PC-3 (cell line): Measurements from ENCODE around the gene HLA-G. TPM values are rescaled to one million over a fixed set of nuclear protein-coding genes. Genes with fewer than 3 reads are reported as not detected.

ENCODE experiments used
- ATAC-seq: fragments of 200-7000 bp; cut with Tn5 transposase; 2 replicates; pipeline ENCODE4 v1.9.1; 2020; ENCODE audit warnings: mild to moderate bottlenecking, moderate library complexity
- BruUV-seq: library from RNA; stranded (reverse); fragments of 400-500 nt; replicated peaks from 2 replicates; lab custom pipeline; 2021; lab: Mats Ljungman, UMichigan
- CTCF ChIA-PET: fragments of 300-600 bp; sonication (Branson Sonifier 250); formaldehyde crosslinking; loops from one replicate; lab custom pipeline; 2022; ENCODE audit warnings: antibody characterized with exemption; lab: Charles Lee
- POLR2A ChIA-PET: fragments of 300-600 bp; sonication (Branson Sonifier 250); formaldehyde crosslinking; loops from one replicate; lab custom pipeline; 2022; ENCODE audit warnings: antibody characterized with exemption; ENCODE audit not compliant: unreplicated experiment; lab: Charles Lee
- DNase-seq: peaks from one replicate; pipeline ENCODE4 v3.0.0-alpha.2; 2015
- H2AFZ ChIP-seq: fragments of 300-600 bp; sonication (generic); 2 replicates; pipeline ENCODE4 v1.6.0; 2016; ENCODE audit warnings: antibody characterized with exemption, low read length
- H3F3A ChIP-seq: fragments of 300-600 bp; sonication (generic); one replicate; pipeline ENCODE4 v1.6.0; 2017; ENCODE audit warnings: antibody characterized with exemption, low read length, control low read depth, mild to moderate bottlenecking; ENCODE audit not compliant: unreplicated experiment
- H3K27ac ChIP-seq: fragments of 300-600 bp; sonication (generic); 2 replicates; pipeline ENCODE4 v1.5.1; 2016; ENCODE audit warnings: mild to moderate bottlenecking, low read length
- H3K27me3 ChIP-seq: fragments of 300-600 bp; sonication (generic); 2 replicates; pipeline ENCODE4 v1.6.1; 2016; ENCODE audit warnings: low read length, mixed read lengths
- H3K36me3 ChIP-seq: fragments of 300-600 bp; sonication (generic); 2 replicates; pipeline ENCODE4 v1.6.1; 2016; ENCODE audit warnings: low read depth, mixed run types, low read length, mixed read lengths
- H3K4me1 ChIP-seq: fragments of 300-600 bp; sonication (generic); 2 replicates; pipeline ENCODE4 v1.5.1; 2016; ENCODE audit warnings: low read length; ENCODE audit not compliant: insufficient read depth
- H3K4me2 ChIP-seq: fragments of 300-600 bp; sonication (generic); 2 replicates; pipeline ENCODE4 v1.6.0; 2016; ENCODE audit warnings: low read length
- H3K4me3 ChIP-seq: fragments of 300-600 bp; sonication (generic); 2 replicates; pipeline ENCODE4 v1.5.1; 2016; ENCODE audit warnings: mild to moderate bottlenecking, low read length, mixed read lengths
- H3K79me2 ChIP-seq: fragments of 300-600 bp; sonication (generic); 2 replicates; pipeline ENCODE4 v1.6.1; 2017; ENCODE audit warnings: low read length, mixed read lengths
- H3K9ac ChIP-seq: fragments of 300-600 bp; sonication (generic); 2 replicates; pipeline ENCODE4 v1.6.0; 2016; ENCODE audit warnings: mild to moderate bottlenecking, low read length
- H3K9me2 ChIP-seq: fragments of 300-600 bp; sonication (generic); replicated peaks from 2 replicates; pipeline ENCODE4 v1.6.1; 2016; ENCODE audit warnings: mixed run types, low read length, mixed read lengths
- H3K9me3 ChIP-seq: fragments of 300-600 bp; sonication (generic); 2 replicates; pipeline ENCODE4 v1.6.1; 2016; ENCODE audit warnings: low read length, mixed read lengths
- H4K20me1 ChIP-seq: fragments of 300-600 bp; sonication (generic); 2 replicates; pipeline ENCODE4 v1.6.1; 2016; ENCODE audit warnings: low read length, mixed read lengths
- CTCF ChIP-seq: fragments of 300-600 bp; sonication (generic); conservative IDR thresholded peaks from 2 replicates; pipeline ENCODE4 v1.5.1; 2017; ENCODE audit warnings: antibody characterized with exemption, low read depth, mild to moderate bottlenecking, low read length
- EZH2 ChIP-seq: fragments of 300-600 bp; sonication (generic); IDR thresholded peaks from one replicate; pipeline ENCODE4 v1.6.1; 2017; ENCODE audit warnings: antibody characterized with exemption, mild to moderate bottlenecking, low read length; ENCODE audit not compliant: unreplicated experiment
- EZH2phosphoT487 ChIP-seq: fragments of 300-600 bp; sonication (generic); IDR thresholded peaks from 2 replicates; pipeline ENCODE4 v1.6.1; 2018; ENCODE audit warnings: mild to moderate bottlenecking, antibody characterized with exemption, low read length, borderline replicate concordance
- intact Hi-C: fragments of 100-400 bp; cut with micrococcal nuclease; formaldehyde crosslinking; loops from 2 replicates; pipeline ENCODE4 v1.9.0; 2023
- total RNA-seq: library from RNA; depleted of rRNA; stranded (reverse); fragments of >200 nt; gene quantifications from 2 replicates; pipeline ENCODE4 v1.2.3, GENCODE V29; 2014

The HLA-G gene
- total RNA-seq, 1 experiment from 2014 or later, result not detected

- POLR2A ChIA-PET, result no interaction called here
Observed at GRCh38 chr6:29792123-29793035, 35.2 kb upstream of the HLA-G start.

GRCh38 chr6:29793036-29793356, 34.6 kb upstream of the HLA-G start:
- H3K4me1 ChIP-seq, result peaks cover 25% of the 10 kb centered on the region
- H3K27ac ChIP-seq, result no peak overlapping the region
- no peaks in the 10 kb centered on the region for H3K9me2 ChIP-seq
- POLR2A ChIA-PET, result no interaction called here
- no peaks in the 10 kb centered on the region for H3K27me3 ChIP-seq
- peak overlapping the region; percentile 85 for H2AFZ ChIP-seq
- TF ChIP-seq EZH2 (no peak), CTCF (no peak), EZH2phosphoT487 (no peak)
- BruUV-seq, result no TSS peak
- intact Hi-C loops, result no loop called here
- H3K9ac ChIP-seq, result no peak overlapping the region
- no peaks in the 10 kb centered on the region for H4K20me1 ChIP-seq
- no peaks in the 10 kb centered on the region for H3F3A ChIP-seq
- ATAC-seq (no peak), DNase-seq (no peak)
- H3K4me2 ChIP-seq, result peak overlapping the region; percentile 88
- H3K9me3 ChIP-seq, result no peaks in the 10 kb centered on the region
- H3K4me3 ChIP-seq, result peak overlapping the region; percentile 82
- H3K36me3 ChIP-seq, result no peaks in the 10 kb centered on the region
- CTCF ChIA-PET, result no interaction called here
- H3K79me2 ChIP-seq, result peaks cover 21% of the 10 kb centered on the region

More at GRCh38 chr6:29792123-29793035, 35.2 kb upstream of the HLA-G start:
- no peaks in the 10 kb centered on the region for H3F3A ChIP-seq
- DNase-seq, result peak; percentile 46
- peaks cover 21% of the 10 kb centered on the region for H3K79me2 ChIP-seq
- no peaks in the 10 kb centered on the region for H3K27me3 ChIP-seq
- H4K20me1 ChIP-seq, result no peaks in the 10 kb centered on the region
- no peaks in the 10 kb centered on the region for H3K9me2 ChIP-seq
- intact Hi-C loops, result no loop called here
- peak overlapping the region; percentile 86 for H3K9ac ChIP-seq
- H3K4me1 ChIP-seq, result peaks cover 25% of the 10 kb centered on the region
- TSS peak; percentile 67 for BruUV-seq
- H3K4me3 ChIP-seq, result peak overlapping the region; percentile 82
- CTCF ChIA-PET, result no interaction called here
- H3K4me2 ChIP-seq, result peak overlapping the region; percentile 88
- no peaks in the 10 kb centered on the region for H3K36me3 ChIP-seq
- no peaks in the 10 kb centered on the region for H3K9me3 ChIP-seq
- H2AFZ ChIP-seq, result peak overlapping the region; percentile 85
- TF ChIP-seq CTCF (peak; percentile 58; the same call in 1 of the 2 replicates), EZH2 (no peak)
- ATAC-seq, result peak; percentile 54
- H3K27ac ChIP-seq, result peak overlapping the region; percentile 65

GRCh38 chr6:29793796-29794195, 33.8 kb upstream of the HLA-G start:
- POLR2A ChIA-PET, result no interaction called here
- Histone ChIP-seq H3F3A (no peaks in the 10 kb centered on the region), H3K79me2 (peaks cover 21% of the 10 kb centered on the region), H3K4me1 (peaks cover 25% of the 10 kb centered on the region), H3K4me2 (no peak overlapping the region), H3K4me3 (no peak overlapping the region), H3K36me3 (no peaks in the 10 kb centered on the region), H3K9ac (no peak overlapping the region), H3K9me3 (no peaks in the 10 kb centered on the region), H3K9me2 (no peaks in the 10 kb centered on the region), H4K20me1 (no peaks in the 10 kb centered on the region), H3K27me3 (no peaks in the 10 kb centered on the region), H2AFZ (no peak overlapping the region), H3K27ac (no peak overlapping the region)
- TF ChIP-seq CTCF, result no peak
- no peak for TF ChIP-seq EZH2
- TF ChIP-seq EZH2phosphoT487, result no peak
- CTCF ChIA-PET, result no interaction called here
- ATAC-seq (no peak), DNase-seq (no peak)
- BruUV-seq, result no TSS peak
- intact Hi-C loops, result no loop called here
